Smooth muscle cell (in vitro differentiated cells): ENCODE measurements around the gene KCTD16. TPM values are rescaled to one million over a fixed set of nuclear protein-coding genes. Genes with fewer than 3 reads are reported as not detected.

ENCODE experiments used
- DNase-seq: peaks from one replicate; lab custom pipeline; 2025; ENCODE audit not compliant: unreplicated experiment; lab: John Stamatoyannopoulos, UW
- H2AFZ ChIP-seq: fragments of 200-600 bp; sonication (generic); 2 replicates; pipeline ENCODE4 v1.6.0; 2016; ENCODE audit warnings: antibody characterized with exemption, low read depth, mild to moderate bottlenecking
- H3F3A ChIP-seq: fragments of 200-600 bp; sonication (generic); 2 replicates; pipeline ENCODE4 v1.6.0; 2017; ENCODE audit warnings: antibody characterized with exemption, low read depth
- H3K27ac ChIP-seq: fragments of 200-600 bp; sonication (generic); 2 replicates; pipeline ENCODE4 v1.5.1; 2016; ENCODE audit warnings: low read depth, mild to moderate bottlenecking
- H3K27me3 ChIP-seq: fragments of 200-600 bp; sonication (generic); 2 replicates; pipeline ENCODE4 v1.6.1; 2016; ENCODE audit warnings: low read depth, mild to moderate bottlenecking
- H3K36me3 ChIP-seq: fragments of 200-600 bp; sonication (generic); 2 replicates; pipeline ENCODE4 v1.5.1; 2016; ENCODE audit warnings: low read depth
- H3K4me1 ChIP-seq: fragments of 200-600 bp; sonication (generic); 2 replicates; pipeline ENCODE4 v1.5.1; 2016; ENCODE audit warnings: low read depth
- H3K4me2 ChIP-seq: fragments of 200-600 bp; sonication (generic); 2 replicates; pipeline ENCODE4 v1.6.0; 2016; ENCODE audit warnings: mild to moderate bottlenecking
- H3K4me3 ChIP-seq: fragments of 200-600 bp; sonication (generic); 2 replicates; pipeline ENCODE4 v1.5.1; 2016; ENCODE audit warnings: mild to moderate bottlenecking
- H3K79me2 ChIP-seq: fragments of 200-600 bp; sonication (generic); 2 replicates; pipeline ENCODE4 v1.6.0; 2016; ENCODE audit warnings: low read depth, mild to moderate bottlenecking
- H3K9ac ChIP-seq: fragments of 200-600 bp; sonication (generic); 2 replicates; pipeline ENCODE4 v1.6.0; 2016; ENCODE audit warnings: low read depth
- H3K9me3 ChIP-seq: fragments of 200-600 bp; sonication (generic); replicated peaks from 2 replicates; pipeline ENCODE4 v1.5.1; 2016; ENCODE audit warnings: low read depth
- H4K20me1 ChIP-seq: fragments of 200-600 bp; sonication (generic); 2 replicates; pipeline ENCODE4 v1.6.0; 2016; ENCODE audit warnings: low read depth
- WGBS: methylation state at CpG from one replicate; pipeline ENCODE4 v1.1.7; 2016; ENCODE audit warnings: low lambda C conversion rate; 5-methylcytosine and 5-hydroxymethylcytosine counted together
- polyA plus RNA-seq: library from polyadenylated mRNA; unstranded; fragments of >200 nt; fragmentation: Nextera tagmentation; extraction: Ambion mirVana; gene quantifications from 2 replicates; pipeline ENCODE4 v1.2.1, GENCODE V29; 2016
- total RNA-seq: library from RNA; depleted of rRNA; stranded (reverse); fragments of >200 nt; gene quantifications from 2 replicates; pipeline ENCODE4 v1.2.3, GENCODE V29; 2014
- TF ChIP-seq, protein P1 (sequence below): fragments of 200-600 bp; sonication (generic); IDR thresholded peaks from 2 replicates; pipeline ENCODE4 v1.5.1; 2017; ENCODE audit warnings: borderline replicate concordance, mild to moderate bottlenecking, antibody characterized with exemption; ENCODE audit not compliant: insufficient read depth, poor library complexity, severe bottlenecking

Gene KCTD16
- total and polyA plus RNA-seq, 2 experiments from 2014 or later, result 1.6 to 11.1 TPM

DNA sequence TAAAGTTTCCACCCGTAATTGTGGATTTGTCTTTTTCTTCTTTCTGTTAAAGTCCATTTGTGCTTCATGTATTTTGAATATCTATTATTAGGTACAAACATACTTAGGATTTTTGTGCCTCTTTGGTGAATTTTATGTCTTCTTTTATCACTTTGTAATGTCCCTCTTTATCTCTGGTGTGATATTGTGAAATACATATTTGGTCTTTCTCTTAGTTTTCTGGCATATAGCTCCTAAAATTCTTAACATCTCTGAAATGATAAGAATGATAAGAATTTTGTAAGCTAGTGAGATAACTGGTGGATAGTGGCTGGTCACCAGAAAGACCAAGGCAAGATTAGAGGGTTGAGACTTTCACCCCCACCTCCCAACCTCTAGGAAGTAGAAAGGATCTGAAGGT, 111.1 kb downstream of the KCTD16 start:
- H3K4me2 ChIP-seq, result no peak overlapping the region
- peaks cover 43% of the 10 kb centered on the region for H4K20me1 ChIP-seq
- TF ChIP-seq, protein P1, sequence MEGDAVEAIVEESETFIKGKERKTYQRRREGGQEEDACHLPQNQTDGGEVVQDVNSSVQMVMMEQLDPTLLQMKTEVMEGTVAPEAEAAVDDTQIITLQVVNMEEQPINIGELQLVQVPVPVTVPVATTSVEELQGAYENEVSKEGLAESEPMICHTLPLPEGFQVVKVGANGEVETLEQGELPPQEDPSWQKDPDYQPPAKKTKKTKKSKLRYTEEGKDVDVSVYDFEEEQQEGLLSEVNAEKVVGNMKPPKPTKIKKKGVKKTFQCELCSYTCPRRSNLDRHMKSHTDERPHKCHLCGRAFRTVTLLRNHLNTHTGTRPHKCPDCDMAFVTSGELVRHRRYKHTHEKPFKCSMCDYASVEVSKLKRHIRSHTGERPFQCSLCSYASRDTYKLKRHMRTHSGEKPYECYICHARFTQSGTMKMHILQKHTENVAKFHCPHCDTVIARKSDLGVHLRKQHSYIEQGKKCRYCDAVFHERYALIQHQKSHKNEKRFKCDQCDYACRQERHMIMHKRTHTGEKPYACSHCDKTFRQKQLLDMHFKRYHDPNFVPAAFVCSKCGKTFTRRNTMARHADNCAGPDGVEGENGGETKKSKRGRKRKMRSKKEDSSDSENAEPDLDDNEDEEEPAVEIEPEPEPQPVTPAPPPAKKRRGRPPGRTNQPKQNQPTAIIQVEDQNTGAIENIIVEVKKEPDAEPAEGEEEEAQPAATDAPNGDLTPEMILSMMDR, result no peak
- no peaks in the 10 kb centered on the region for H3K27me3 ChIP-seq
- peaks cover 5% of the 10 kb centered on the region for H3K36me3 ChIP-seq
- H3K9me3 ChIP-seq, result no peaks in the 10 kb centered on the region
- WGBS, result 88% methylated on average over 1 of the region's 1 CpG
- no peak overlapping the region for H3K4me3 ChIP-seq
- no peaks in the 10 kb centered on the region for H3K4me1 ChIP-seq
- H2AFZ ChIP-seq, result no peak overlapping the region
- no peak for DNase-seq
- no peak overlapping the region for H3K9ac ChIP-seq
- H3K79me2 ChIP-seq, result peaks cover 4% of the 10 kb centered on the region
- no peaks in the 10 kb centered on the region for H3F3A ChIP-seq
- no peak overlapping the region for H3K27ac ChIP-seq

DNA sequence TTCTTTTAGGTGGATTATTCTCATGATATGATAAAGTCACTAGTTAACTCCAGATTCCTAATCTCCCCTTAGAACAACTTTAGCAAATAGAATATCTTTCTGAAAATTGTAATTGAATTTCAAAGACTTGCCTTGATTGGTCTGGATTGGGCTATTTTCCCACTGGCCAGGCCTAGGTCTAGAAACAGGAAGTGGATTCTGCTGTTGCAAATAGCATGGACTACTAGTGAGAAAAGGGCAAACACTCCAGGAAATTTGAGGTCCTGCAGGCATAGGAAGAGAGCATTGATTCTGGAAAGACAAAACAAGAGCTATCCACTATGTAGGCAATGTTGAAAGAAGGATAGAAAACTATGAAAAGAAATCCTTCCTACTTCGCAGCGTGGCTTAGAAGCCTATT, 113.4 kb downstream of the KCTD16 start:
- Histone ChIP-seq H3K36me3 (peaks cover 5% of the 10 kb centered on the region), H3K4me2 (no peak overlapping the region), H3F3A (no peaks in the 10 kb centered on the region), H3K4me3 (no peak overlapping the region), H3K79me2 (peaks cover under 1% of the 10 kb centered on the region), H2AFZ (no peak overlapping the region), H4K20me1 (peaks cover 51% of the 10 kb centered on the region), H3K9ac (no peak overlapping the region), H3K27me3 (no peaks in the 10 kb centered on the region), H3K27ac (no peak overlapping the region), H3K4me1 (no peaks in the 10 kb centered on the region), H3K9me3 (no peaks in the 10 kb centered on the region)
- DNase-seq, result no peak
- 100% methylated on average over 2 of the region's 2 CpGs for WGBS
- TF ChIP-seq, protein P1, result no peak

DNA sequence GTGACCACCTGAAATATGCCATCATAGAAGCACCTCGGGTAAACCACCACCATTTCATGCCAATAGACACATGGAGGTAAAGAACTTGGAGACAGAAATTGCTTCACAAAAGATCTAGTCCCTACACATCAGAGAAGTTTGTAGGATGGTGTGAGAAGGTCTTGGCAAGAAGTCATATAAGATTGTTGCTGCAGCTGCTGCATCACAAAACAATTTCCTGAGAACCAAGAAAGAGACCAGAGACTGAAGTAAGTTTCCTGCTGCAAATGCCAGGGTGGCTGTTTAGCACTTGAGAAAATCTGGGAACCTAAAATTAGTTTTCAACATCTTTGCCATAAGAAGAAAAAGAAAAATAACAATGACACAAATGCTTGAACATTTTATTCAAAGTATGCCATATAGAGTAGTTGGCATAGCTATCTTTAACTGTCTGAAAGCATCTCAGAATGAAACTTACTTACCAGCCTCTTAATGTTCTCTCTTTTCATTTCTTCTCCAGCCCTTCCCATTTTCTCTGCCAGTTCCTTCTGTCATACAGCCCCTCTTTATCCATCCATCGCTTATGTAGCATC, 114.3 kb downstream of the KCTD16 start:
- Histone ChIP-seq H3K79me2 (no peaks in the 10 kb centered on the region), H3K36me3 (no peaks in the 10 kb centered on the region), H3K9me3 (no peaks in the 10 kb centered on the region), H3K4me1 (no peaks in the 10 kb centered on the region), H3K27me3 (no peaks in the 10 kb centered on the region), H3K27ac (no peak overlapping the region), H3K4me3 (no peak overlapping the region), H3K4me2 (no peak overlapping the region), H3K9ac (no peak overlapping the region), H2AFZ (no peak overlapping the region), H3F3A (no peaks in the 10 kb centered on the region), H4K20me1 (peaks cover 52% of the 10 kb centered on the region)
- no peak for DNase-seq
- TF ChIP-seq, protein P1, result no peak
- WGBS, result 97% methylated on average over 2 of the region's 2 CpGs

DNA sequence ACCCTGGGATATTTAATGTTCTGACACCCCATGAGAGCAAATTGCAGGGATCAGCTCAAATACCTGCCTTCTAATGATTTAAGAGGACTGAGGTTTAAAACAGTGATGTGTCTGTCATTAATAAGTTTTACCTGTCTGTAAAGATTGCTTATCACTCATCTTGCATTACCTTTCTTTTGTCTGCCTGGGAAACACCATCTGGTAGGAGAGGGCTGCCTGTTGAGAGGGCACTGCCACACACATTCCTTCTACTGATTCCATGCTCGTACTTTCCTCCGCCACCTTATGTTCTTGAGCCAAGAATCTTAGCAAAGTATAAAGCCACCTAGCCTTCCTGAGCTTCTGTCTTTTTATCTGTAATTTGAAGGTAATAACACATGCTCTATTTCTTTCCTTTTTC, 118.6 kb downstream of the KCTD16 start:
- no peak for DNase-seq
- no peak overlapping the region for H3K4me3 ChIP-seq
- H3K4me2 ChIP-seq, result no peak overlapping the region
- no peaks in the 10 kb centered on the region for H3K36me3 ChIP-seq
- no peak overlapping the region for H3K9ac ChIP-seq
- H3K79me2 ChIP-seq, result peaks cover 8% of the 10 kb centered on the region
- no peaks in the 10 kb centered on the region for H3K9me3 ChIP-seq
- H4K20me1 ChIP-seq, result peaks cover 58% of the 10 kb centered on the region
- no peaks in the 10 kb centered on the region for H3F3A ChIP-seq
- no peaks in the 10 kb centered on the region for H3K4me1 ChIP-seq
- TF ChIP-seq, protein P1, result no peak
- no peaks in the 10 kb centered on the region for H3K27me3 ChIP-seq
- no peak overlapping the region for H3K27ac ChIP-seq
- 87% methylated on average over 2 of the region's 2 CpGs for WGBS
- H2AFZ ChIP-seq, result no peak overlapping the region
